Mucosa of rectum (tissue), 2 donors: Measurements from ENCODE around the gene DPM1.

Experiments used
- H3K27ac ChIP-seq, 2 donors: one replicate each; pipeline ENCODE4 v1.7.0; 2013; ENCODE audit warnings: inconsistent platforms in 2 of 2, low read depth in 2 of 2, low read length in 2 of 2
- H3K27me3 ChIP-seq, 2 donors: one replicate each; pipeline ENCODE4 v1.7.0; 2013; ENCODE audit warnings: low read length in 2 of 2; ENCODE audit not compliant: control insufficient read depth in 2 of 2, insufficient read depth in 2 of 2
- H3K36me3 ChIP-seq, 2 donors: one replicate each; pipeline ENCODE4 v1.7.0; 2013; ENCODE audit warnings: low read length in 2 of 2; ENCODE audit not compliant: control insufficient read depth in 2 of 2, insufficient read depth in 2 of 2
- H3K4me1 ChIP-seq, 2 donors: one replicate each; pipeline ENCODE4 v1.7.0; 2013; ENCODE audit warnings: low read length in 2 of 2, mild to moderate bottlenecking in 1 of 2; ENCODE audit not compliant: control insufficient read depth in 2 of 2, insufficient read depth in 2 of 2
- H3K4me3 ChIP-seq, 2 donors: one replicate each; pipeline ENCODE4 v1.7.0; 2013; ENCODE audit warnings: low read length in 2 of 2
- H3K9ac ChIP-seq, 2 donors: one replicate each; pipeline ENCODE4 v1.7.0; 2013; ENCODE audit warnings: low read length in 2 of 2, low read depth in 1 of 2, mild to moderate bottlenecking in 1 of 2
- H3K9me3 ChIP-seq, 2 donors: one replicate each; pipeline ENCODE4 v1.7.0; 2013; ENCODE audit warnings: low read length in 2 of 2; ENCODE audit not compliant: control insufficient read depth in 2 of 2
- donor health status: healthy.
- donor health status: Normal muscosa, but diverticular disease.

DPM1 gene

DNA sequence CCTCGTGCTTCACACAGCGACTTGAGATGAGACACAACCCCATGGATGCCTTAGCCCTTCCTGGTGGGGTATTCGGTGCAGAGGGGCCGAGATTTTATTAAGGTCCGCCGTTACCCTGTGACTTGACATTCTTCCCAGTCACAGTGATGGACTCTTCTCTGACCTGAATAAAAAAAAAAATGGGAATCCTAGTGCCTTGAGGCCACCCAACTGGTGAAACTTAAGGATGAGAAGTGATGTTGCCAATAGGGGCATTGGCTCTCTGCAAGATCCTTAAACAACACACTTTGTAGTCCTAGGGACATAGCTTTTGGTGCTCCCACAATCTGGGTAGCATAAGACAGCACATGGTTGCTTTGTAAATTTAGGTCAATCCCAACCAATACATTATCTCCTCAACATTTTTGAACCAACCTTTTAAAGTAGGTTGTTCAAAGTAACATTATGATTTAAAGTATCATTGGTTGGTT lies 26.3 kb downstream of the DPM1 start:
- peak overlapping the region; percentile 78 to 80 for H3K4me3 ChIP-seq
- peaks cover 20 to 21% of the 10 kb centered on the region in 2 donors for H3K4me1 ChIP-seq
- peak overlapping the region; percentile 65 to 85 for H3K9ac ChIP-seq
- H3K27ac ChIP-seq = peak overlapping the region; percentile 97 to 99
- H3K9me3 ChIP-seq = no peaks in the 10 kb centered on the region
- H3K36me3 ChIP-seq = peaks cover 27 to 35% of the 10 kb centered on the region in 2 donors
- no peaks in the 10 kb centered on the region for H3K27me3 ChIP-seq

DNA sequence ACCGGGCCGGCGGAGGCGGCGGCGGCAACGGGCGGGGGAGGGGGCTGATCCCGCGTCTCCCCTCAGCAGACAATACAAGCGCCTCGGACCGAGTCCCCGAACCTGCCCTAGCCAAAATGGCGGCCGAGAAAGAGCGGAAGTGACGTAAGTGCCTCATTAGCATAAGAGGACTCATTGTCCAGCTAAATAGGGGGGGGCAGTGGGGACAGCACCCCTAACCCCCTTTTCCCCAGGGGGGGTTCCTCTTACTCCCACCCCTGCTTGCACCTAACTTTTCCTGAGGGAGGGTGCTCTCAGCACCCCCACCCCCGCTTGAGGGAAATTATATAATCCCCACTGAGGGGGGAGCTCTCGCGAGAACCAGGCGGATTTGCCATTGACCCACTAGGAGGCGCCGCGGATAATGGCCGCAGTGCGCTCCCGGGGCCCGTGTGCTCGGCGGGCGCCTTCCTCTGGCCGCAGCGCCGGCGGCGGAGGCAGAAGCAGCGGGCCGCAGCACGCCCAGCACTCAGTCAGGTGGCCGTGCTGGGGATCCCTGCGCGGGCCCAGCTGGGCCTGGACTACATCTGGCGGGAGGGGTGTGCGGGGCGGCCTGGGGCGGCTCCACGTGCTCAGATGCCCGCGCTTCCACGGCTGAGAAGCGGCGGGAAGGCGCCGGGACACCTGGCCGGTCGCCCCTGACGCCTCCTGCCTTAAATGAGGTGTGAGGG lies 26.9 kb downstream of the DPM1 start, which contains the start of gene ADNP:
TSS of gene ADNP (minus strand) at position 132 of the 710 bp plus-strand sequence. CDS start 27,441 bp downstream, outside the sequence.
- no peaks in the 10 kb centered on the region for H3K27me3 ChIP-seq
- H3K36me3 ChIP-seq = peaks cover 27 to 31% of the 10 kb centered on the region in 2 donors
- H3K9me3 ChIP-seq = no peaks in the 10 kb centered on the region
- peak within 1 kb of the TSS; percentile 97 to 99 for H3K27ac ChIP-seq
- H3K4me1 ChIP-seq = peaks cover 20 to 21% of the 10 kb centered on the region in 2 donors
- H3K9ac ChIP-seq = peak within 1 kb of the TSS; percentile 71 to 85
- H3K4me3 ChIP-seq = peak within 1 kb of the TSS; percentile 87 to 93

DNA sequence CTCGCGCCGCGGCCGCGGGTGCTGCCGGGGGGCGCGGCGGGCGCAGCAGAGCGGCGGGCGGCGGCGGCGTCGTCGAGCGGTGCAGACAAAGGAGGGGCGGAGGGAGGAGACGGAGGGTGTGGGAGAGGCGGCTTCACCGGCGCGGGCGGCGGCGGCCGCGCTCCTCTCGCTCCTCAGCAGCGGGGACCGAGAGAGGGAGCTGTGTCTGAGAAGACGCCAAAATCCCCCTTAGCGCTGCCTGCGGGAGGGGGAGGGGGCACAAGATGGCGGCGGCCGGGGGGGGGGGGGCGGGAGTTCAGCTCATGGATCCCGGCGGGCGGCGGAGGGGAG lies 27.4 kb downstream of the DPM1 start:
- Histone ChIP-seq H3K27ac (peak overlapping the region; percentile 97 to 99), H3K9me3 (no peaks in the 10 kb centered on the region), H3K4me1 (peaks cover 20 to 21% of the 10 kb centered on the region in 2 donors), H3K4me3 (peak overlapping the region; percentile 78 to 80), H3K27me3 (no peaks in the 10 kb centered on the region), H3K36me3 (peaks cover 22 to 31% of the 10 kb centered on the region in 2 donors), H3K9ac (peak overlapping the region; percentile 68 to 85)

DNA sequence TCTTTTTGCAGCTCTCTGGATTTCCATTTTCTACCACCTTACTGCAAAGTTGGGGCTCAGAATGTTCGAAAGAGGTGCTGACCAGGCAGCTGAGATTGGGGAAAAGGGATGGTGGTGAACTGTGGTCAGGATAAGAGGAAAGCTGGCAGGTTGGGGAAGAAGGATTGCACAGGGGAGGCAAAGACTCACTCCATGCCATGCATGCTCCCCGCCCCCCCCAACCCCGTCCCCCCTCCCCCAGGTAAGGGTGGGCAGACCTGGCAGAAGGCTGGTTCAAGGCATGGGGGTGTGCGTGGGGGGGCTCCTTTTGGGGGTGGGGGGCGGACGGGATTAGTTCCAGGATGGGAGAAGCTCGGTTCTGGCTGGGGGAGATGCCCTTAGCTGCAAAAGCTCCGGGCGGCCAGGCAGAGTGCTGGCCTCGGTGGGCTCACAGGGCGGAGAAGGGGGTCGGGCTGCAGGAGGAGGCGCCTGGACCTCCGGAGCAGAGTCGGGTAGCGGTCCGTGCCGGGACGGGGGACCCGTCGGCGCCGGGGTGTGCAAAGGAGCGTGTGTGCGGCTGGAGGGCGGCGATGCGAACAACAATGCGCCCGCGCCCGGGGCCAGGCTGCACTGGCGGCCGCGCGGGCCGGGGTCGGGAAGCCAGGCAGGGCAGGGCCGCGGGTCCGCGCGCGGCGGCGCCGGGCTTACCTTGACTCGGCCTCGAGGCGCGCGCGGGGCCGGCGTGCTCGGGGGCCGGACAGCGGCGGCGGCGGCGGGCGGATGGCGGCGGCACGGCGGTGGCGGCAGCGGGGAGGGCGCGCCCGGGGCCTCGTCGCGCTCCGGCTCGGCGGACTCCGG lies 28.0 kb downstream of the DPM1 start:
- Histone ChIP-seq H3K9ac (peak overlapping the region; percentile 73 to 85), H3K27ac (peak overlapping the region; percentile 70 to 97), H3K27me3 (no peaks in the 10 kb centered on the region), H3K4me3 (peak overlapping the region; percentile 87 to 93), H3K4me1 (peaks cover 20 to 21% of the 10 kb centered on the region in 2 donors), H3K36me3 (peaks cover 16 to 29% of the 10 kb centered on the region in 2 donors), H3K9me3 (no peaks in the 10 kb centered on the region)

DNA sequence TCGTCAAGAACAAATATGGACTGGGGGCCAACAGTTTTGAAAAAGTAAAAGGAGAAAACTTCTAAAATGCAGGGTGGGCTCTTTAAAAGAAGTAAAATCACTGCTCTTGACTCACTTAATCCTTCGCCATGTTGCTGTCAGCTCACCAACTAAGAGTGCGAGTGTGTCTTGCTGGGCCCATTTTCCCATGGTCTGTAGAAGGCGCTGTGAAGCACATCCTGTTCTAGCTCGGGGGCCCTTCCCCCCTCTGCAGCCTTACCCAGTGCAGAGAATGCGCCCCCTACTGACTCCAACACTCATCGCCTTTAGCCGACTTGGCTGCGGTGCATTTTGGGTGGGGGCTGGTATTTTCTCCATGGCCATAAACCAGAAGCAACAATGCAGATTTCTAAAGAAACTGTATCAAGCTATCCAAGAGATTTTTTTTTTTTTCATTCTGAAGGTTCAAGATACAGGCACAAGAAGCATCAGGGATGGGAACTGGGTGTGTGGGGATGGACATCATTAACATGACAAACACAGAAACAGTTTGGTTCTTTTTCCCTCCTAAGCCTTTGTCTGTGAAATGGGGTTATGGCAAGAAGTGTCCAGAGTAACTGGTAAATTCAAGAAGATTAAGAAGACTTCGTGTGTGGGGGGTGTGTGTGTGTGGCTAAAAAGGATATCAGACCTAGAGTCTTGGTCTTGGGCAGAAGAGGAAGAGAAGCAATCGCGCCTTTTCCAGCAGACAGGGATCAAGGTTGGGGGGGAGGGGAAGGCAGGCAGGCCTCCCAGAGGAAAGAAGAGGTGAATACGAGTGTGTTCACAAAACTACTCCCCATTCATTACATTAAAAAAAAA lies 28.8 kb downstream of the DPM1 start:
- Histone ChIP-seq H3K27me3 (no peaks in the 10 kb centered on the region), H3K4me1 (peaks cover 20 to 21% of the 10 kb centered on the region in 2 donors), H3K9me3 (no peaks in the 10 kb centered on the region), H3K9ac (peak overlapping the region; percentile 73 to 76), H3K4me3 (peak overlapping the region; percentile 87 to 93), H3K27ac (peak overlapping the region; percentile 61 to 70), H3K36me3 (peaks cover 8 to 21% of the 10 kb centered on the region in 2 donors)

DNA sequence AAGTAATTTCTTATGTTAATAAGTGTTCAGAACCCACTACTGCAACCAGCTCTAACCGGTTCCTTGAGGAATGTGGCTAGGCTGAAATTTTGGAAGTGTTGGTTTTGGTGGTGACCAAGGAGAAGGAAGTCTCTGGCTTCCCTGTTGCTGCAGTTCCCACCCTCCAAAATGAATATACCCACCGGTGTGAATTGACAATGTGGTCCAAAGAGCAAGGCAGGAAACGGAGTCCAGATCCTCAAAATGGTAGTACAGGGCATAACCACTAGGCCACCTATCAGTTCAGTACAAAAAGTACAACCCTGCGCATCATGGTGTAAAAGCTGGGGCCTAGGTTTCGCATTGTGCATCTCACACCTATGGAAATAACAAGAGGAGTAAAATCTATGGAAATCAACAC lies 29.9 kb downstream of the DPM1 start:
- peaks cover 20 to 21% of the 10 kb centered on the region in 2 donors for H3K4me1 ChIP-seq
- H3K9ac ChIP-seq = no peak overlapping the region
- no peak overlapping the region for H3K4me3 ChIP-seq
- peaks cover 5 to 16% of the 10 kb centered on the region in 2 donors for H3K36me3 ChIP-seq
- no peaks in the 10 kb centered on the region for H3K27me3 ChIP-seq
- H3K9me3 ChIP-seq = no peaks in the 10 kb centered on the region
- no peak overlapping the region for H3K27ac ChIP-seq

DNA sequence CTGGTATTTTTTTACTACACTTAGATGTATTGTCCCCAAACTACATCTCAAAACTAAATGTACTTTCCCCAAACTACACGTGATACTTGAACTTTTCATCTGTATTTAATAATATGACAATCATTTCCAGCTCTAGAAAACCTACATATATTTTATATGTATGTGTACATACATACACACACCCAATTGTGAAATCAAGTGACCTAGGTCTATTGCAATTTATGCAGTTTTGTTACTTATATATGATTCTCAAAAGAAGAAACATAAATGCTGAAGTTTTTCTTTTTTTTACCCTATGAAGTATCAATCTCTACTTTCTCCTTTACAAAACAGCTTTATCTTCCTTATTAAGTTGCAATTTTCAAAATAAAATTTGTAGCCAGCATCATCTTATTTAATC lies 31.8 kb downstream of the DPM1 start:
- Histone ChIP-seq H3K27ac (no peak overlapping the region), H3K4me1 (peaks cover 16% of the 10 kb centered on the region in 2 donors), H3K27me3 (no peaks in the 10 kb centered on the region), H3K36me3 (peaks cover 5 to 19% of the 10 kb centered on the region in 2 donors), H3K4me3 (no peak overlapping the region), H3K9ac (no peak overlapping the region), H3K9me3 (no peaks in the 10 kb centered on the region)

DNA sequence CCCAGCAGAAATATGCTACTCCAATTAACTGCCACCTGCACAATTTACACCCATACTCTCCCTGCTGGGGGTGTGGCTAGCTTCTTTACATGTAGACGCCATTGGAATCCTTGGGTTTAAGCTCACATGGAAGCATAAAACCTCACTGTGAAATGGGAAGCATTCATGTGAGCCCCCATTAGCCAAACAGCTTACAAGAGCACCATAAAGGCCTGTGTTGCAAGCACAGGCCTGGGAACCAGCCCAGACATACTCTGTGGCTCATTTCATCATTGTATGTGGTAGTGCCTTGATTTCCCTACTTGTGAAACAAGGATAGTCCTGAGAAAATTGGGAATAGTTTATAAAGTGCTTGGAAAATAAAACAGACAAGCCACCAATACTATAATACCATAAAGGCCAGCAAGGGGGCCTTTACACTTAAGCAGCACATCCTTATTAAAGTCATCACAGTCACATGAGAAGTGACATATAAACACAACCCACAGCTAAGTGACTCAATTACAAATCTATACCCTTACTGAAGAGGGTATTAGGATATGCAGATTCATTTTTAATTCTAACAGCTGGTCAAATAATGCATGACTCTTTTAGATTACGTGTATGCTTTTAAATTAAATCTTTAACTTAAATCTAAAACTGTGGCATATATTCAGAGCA lies 33.9 kb downstream of the DPM1 start:
- Histone ChIP-seq H3K9me3 (no peaks in the 10 kb centered on the region), H3K27ac (no peak overlapping the region), H3K4me3 (no peak overlapping the region), H3K9ac (no peak overlapping the region), H3K36me3 (peaks cover 5 to 19% of the 10 kb centered on the region in 2 donors), H3K4me1 (peaks cover 11% of the 10 kb centered on the region in 2 donors), H3K27me3 (no peaks in the 10 kb centered on the region)

DNA sequence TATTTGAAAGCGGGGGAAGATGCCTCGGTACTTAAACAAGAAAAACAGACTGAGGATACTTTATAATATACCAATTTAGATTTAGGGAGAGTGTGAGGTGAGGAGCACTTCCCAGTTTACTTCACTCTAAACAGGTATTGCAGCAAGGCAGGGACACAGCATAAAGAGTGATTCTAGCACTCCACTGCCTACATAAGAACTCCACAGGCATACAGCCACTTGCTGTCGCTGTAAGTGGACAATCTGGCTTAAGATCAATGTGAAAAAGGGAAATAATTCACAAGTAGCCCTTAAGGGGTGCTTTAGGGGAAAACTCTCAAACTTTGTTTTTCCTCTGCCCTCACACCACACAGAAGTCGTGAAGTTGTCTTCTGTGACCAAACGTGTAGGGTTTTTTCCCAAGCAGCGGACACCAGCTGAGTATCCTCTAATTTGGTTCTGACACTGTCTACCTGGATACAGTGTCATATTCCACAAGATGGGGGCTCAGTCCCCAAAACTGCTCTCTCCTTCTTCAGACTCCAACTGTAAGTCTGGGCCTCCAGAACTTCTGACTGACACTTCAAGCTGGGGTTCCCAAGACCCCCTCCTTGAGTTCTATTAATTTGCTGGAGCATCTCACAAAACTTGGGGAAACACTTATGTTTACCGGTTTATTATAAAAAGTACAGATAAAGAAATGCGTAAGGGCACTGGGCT lies 36.4 kb downstream of the DPM1 start:
- no peak overlapping the region for H3K27ac ChIP-seq
- H3K4me3 ChIP-seq = no peak overlapping the region
- H3K9ac ChIP-seq = no peak overlapping the region
- no peaks in the 10 kb centered on the region for H3K27me3 ChIP-seq
- no peaks in the 10 kb centered on the region for H3K4me1 ChIP-seq
- H3K9me3 ChIP-seq = no peaks in the 10 kb centered on the region
- H3K36me3 ChIP-seq = peaks cover 0 to 10% of the 10 kb centered on the region in 2 donors
